GM12891 (cell line): ENCODE data around the gene GAGE2A. TPM values are rescaled to one million over a fixed set of nuclear protein-coding genes. Genes with fewer than 3 reads are reported as not detected.
"Not testable (repeated sequence)": the region's sequence is repeated elsewhere in the genome, so short reads cannot be mapped to it uniquely, and the experiment has no call there.

ENCODE experiments used
- DNase-seq: peaks from one replicate; pipeline ENCODE4 v3.0.0; 2011; ENCODE audit warnings: low spot score; ENCODE audit not compliant: insufficient read length
- FAIRE-seq: peaks from 2 replicates; lab custom pipeline; 2011; peaks lifted over from hg19 to GRCh38; lab: Jason Lieb, UNC
- PAX5 ChIP-seq: IDR thresholded peaks from 2 replicates; pipeline ENCODE4 v1.6.1; 2011; ENCODE audit warnings: low read length, moderate library complexity, mild to moderate bottlenecking; ENCODE audit not compliant: insufficient read depth, severe bottlenecking
- POLR2A ChIP-seq: IDR thresholded peaks from 2 replicates; pipeline ENCODE4 v1.6.1; 2011; ENCODE audit warnings: low read depth, low read length, control low read depth
- POLR2AphosphoS5 ChIP-seq: IDR thresholded peaks from 2 replicates; pipeline ENCODE4 v1.6.1; 2011; ENCODE audit warnings: low read depth, low read length, control low read depth
- POU2F2 ChIP-seq: IDR thresholded peaks from 2 replicates; pipeline ENCODE4 v1.6.1; 2011; ENCODE audit warnings: low read depth, mild to moderate bottlenecking, control low read depth, low read length, moderate library complexity
- SPI1 ChIP-seq: IDR thresholded peaks from 2 replicates; pipeline ENCODE4 v1.6.1; 2011; ENCODE audit warnings: low read depth, low read length, control low read depth
- TAF1 ChIP-seq: IDR thresholded peaks from 2 replicates; pipeline ENCODE4 v1.6.1; 2011; ENCODE audit warnings: low read depth, low read length, control low read depth
- polyA plus RNA-seq: library from polyadenylated mRNA; unstranded; fragments of >200 nt; gene quantifications from one replicate; pipeline ENCODE4 v1.2.1, GENCODE V29; 2012; ENCODE audit warnings: low read depth, missing spikeins, inconsistent platforms; ENCODE audit not compliant: missing spikeins

The GAGE2A gene, protein sequence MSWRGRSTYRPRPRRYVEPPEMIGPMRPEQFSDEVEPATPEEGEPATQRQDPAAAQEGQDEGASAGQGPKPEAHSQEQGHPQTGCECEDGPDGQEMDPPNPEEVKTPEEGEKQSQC
- not detected for polyA plus RNA-seq

DNA sequence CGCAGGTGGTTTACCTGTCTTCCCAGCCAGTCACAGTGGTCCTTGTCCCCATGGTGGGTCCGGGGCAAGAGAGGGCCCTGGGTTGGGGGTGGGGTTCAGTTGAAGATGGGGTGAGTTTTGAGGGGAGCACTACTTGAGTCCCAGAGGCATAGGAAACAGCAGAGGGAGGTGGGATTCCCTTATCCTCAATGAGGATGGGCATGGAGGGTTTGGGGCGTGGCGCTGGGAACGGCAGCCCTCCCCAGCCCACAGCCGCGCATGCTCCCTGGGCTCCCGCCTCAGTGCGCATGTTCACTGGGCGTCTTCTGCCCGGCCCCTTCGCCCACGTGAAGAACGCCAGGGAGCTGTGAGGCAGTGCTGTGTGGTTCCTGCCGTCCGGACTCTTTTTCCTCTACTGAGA lies at the start of gene GAGE2A:
TSS of gene GAGE2A (plus strand) at position 301 of the 400 bp plus-strand sequence. CDS start 1,155 bp downstream, outside the sequence.
- not testable (repeated sequence) for DNase-seq, FAIRE-seq

DNA sequence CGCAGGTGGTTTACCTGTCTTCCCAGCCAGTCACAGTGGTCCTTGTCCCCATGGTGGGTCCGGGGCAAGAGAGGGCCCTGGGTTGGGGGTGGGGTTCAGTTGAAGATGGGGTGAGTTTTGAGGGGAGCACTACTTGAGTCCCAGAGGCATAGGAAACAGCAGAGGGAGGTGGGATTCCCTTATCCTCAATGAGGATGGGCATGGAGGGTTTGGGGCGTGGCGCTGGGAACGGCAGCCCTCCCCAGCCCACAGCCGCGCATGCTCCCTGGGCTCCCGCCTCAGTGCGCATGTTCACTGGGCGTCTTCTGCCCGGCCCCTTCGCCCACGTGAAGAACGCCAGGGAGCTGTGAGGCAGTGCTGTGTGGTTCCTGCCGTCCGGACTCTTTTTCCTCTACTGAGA lies 47.9 kb upstream of the GAGE2A start, which contains the start of gene GAGE12D:
TSS of gene GAGE12D (plus strand) at position 301 of the 400 bp plus-strand sequence. CDS start 1,155 bp downstream, outside the sequence.
- FAIRE-seq, DNase-seq: not testable (repeated sequence)

DNA sequence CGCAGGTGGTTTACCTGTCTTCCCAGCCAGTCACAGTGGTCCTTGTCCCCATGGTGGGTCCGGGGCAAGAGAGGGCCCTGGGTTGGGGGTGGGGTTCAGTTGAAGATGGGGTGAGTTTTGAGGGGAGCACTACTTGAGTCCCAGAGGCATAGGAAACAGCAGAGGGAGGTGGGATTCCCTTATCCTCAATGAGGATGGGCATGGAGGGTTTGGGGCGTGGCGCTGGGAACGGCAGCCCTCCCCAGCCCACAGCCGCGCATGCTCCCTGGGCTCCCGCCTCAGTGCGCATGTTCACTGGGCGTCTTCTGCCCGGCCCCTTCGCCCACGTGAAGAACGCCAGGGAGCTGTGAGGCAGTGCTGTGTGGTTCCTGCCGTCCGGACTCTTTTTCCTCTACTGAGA lies 38.3 kb upstream of the GAGE2A start, which contains the start of gene GAGE12E:
TSS of gene GAGE12E (plus strand) at position 301 of the 400 bp plus-strand sequence. CDS start 1,155 bp downstream, outside the sequence.
- FAIRE-seq, DNase-seq: not testable (repeated sequence)

DNA sequence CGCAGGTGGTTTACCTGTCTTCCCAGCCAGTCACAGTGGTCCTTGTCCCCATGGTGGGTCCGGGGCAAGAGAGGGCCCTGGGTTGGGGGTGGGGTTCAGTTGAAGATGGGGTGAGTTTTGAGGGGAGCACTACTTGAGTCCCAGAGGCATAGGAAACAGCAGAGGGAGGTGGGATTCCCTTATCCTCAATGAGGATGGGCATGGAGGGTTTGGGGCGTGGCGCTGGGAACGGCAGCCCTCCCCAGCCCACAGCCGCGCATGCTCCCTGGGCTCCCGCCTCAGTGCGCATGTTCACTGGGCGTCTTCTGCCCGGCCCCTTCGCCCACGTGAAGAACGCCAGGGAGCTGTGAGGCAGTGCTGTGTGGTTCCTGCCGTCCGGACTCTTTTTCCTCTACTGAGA lies 28.8 kb upstream of the GAGE2A start, which contains the start of gene GAGE12F:
TSS of gene GAGE12F (plus strand) at position 301 of the 400 bp plus-strand sequence. CDS start 1,155 bp downstream, outside the sequence.
- not testable (repeated sequence) for DNase-seq, FAIRE-seq

DNA sequence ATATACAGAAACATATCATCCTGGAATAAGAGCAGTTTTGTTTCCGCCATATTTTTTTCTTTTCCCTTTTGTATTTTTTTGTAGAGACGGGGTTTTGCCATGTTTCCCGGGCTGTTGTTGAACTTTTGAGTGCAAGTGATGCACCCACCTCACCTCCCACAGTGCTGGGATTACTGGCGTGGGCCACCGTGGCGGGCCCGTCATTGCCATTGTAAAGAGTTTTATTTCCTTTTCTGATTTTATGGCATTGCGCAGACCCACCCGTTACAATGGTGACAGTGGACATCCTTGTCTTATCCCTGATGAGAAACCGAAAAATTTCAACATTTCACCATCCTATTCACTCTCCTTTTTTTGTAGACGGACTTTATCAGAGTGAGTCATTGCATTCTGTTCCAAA lies 20.6 kb upstream of the GAGE2A start:
- not testable (repeated sequence) for DNase-seq, FAIRE-seq

DNA sequence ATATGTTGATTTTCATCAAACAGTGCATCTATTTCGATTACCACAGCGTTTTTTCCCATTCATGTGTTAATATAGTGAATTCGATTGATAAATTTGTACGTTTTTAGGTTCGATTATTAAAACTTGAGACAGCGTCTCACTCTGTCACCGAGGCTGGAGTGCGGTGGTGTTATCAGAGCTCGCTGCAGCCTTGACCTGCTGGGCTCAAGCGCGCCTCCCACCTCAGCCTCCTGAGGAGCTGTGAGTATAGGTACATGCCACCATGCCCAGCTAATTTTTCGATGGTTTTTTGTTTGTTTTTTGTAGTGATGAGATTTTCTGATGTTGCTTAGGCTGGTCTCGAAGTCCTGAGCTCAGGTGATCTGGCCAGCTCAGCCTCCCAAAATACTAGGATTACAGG lies 20.1 kb upstream of the GAGE2A start:
- not testable (repeated sequence) for FAIRE-seq, DNase-seq

DNA sequence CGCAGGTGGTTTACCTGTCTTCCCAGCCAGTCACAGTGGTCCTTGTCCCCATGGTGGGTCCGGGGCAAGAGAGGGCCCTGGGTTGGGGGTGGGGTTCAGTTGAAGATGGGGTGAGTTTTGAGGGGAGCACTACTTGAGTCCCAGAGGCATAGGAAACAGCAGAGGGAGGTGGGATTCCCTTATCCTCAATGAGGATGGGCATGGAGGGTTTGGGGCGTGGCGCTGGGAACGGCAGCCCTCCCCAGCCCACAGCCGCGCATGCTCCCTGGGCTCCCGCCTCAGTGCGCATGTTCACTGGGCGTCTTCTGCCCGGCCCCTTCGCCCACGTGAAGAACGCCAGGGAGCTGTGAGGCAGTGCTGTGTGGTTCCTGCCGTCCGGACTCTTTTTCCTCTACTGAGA lies 19.2 kb upstream of the GAGE2A start, which contains the start of gene GAGE12G:
TSS of gene GAGE12G (plus strand) at position 301 of the 400 bp plus-strand sequence. CDS start 1,155 bp downstream, outside the sequence.
- not testable (repeated sequence) for DNase-seq, FAIRE-seq

DNA sequence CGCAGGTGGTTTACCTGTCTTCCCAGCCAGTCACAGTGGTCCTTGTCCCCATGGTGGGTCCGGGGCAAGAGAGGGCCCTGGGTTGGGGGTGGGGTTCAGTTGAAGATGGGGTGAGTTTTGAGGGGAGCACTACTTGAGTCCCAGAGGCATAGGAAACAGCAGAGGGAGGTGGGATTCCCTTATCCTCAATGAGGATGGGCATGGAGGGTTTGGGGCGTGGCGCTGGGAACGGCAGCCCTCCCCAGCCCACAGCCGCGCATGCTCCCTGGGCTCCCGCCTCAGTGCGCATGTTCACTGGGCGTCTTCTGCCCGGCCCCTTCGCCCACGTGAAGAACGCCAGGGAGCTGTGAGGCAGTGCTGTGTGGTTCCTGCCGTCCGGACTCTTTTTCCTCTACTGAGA lies 9.6 kb upstream of the GAGE2A start, which contains the start of gene GAGE12H:
TSS of gene GAGE12H (plus strand) at position 301 of the 400 bp plus-strand sequence. CDS start 1,155 bp downstream, outside the sequence.
- not testable (repeated sequence) for DNase-seq, FAIRE-seq

DNA sequence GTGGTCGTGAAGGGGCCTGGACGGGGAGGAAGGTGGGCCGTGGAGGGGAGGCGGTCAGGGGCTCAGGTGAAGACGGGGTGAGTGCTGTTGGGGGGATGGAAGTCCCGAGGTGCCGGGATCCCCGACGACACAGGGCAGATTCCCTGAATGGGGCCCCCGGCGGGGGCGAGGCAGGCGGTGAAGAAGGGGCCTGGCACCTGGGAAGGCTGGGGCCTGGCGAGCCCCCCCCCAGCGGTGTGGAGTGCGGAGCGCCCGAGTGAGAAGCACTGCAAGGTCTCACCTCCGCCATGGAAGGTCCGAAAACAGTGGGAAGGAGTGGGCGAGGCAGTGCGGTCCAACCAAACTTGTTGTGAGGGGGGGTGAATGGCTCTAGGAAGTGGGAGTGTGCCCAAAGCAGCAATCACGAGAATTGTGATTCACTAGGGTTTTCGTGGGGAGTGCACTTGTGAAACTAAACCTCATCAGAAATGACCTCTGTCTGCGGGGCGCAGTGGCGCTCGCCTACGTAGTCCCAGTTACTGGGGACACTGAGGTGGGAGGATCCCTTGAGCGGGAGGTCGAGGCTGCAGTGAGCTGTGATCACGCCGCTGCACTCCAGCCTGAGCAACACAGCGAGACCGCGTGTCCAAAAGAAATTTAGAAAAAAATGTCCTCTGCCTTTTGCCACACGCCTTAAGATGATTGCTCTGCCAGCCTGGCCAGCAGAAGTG lies 628 bp downstream of the GAGE2A start:
- not testable (repeated sequence) for FAIRE-seq

DNA sequence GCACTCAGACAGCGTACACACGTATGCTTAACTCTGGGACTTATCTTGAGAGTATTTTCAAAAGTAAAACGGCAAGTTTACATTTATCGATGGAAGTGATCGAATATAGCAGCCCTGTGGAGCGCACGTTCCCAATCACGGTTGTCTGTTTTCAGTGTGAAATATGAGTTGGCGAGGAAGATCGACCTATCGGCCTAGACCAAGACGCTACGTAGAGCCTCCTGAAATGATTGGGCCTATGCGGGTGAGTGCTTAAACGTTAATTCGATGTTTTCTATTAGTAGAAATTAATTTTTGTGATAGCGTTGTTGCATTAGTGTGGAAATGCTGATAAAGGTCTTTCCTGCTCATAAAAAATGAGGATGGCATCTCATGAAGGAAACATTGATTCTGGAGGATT lies 1.2 kb downstream of the GAGE2A start:
- not testable (repeated sequence) for DNase-seq, FAIRE-seq

More for the DNA sequence above, 628 bp downstream of the GAGE2A start:
- not testable (repeated sequence) for DNase-seq

DNA sequence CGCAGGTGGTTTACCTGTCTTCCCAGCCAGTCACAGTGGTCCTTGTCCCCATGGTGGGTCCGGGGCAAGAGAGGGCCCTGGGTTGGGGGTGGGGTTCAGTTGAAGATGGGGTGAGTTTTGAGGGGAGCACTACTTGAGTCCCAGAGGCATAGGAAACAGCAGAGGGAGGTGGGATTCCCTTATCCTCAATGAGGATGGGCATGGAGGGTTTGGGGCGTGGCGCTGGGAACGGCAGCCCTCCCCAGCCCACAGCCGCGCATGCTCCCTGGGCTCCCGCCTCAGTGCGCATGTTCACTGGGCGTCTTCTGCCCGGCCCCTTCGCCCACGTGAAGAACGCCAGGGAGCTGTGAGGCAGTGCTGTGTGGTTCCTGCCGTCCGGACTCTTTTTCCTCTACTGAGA lies 9.4 kb downstream of the GAGE2A start, which contains the start of gene GAGE1:
TSS of gene GAGE1 (plus strand) at position 301 of the 400 bp plus-strand sequence. CDS start 1,155 bp downstream, outside the sequence.
- not testable (repeated sequence) for FAIRE-seq, DNase-seq

DNA sequence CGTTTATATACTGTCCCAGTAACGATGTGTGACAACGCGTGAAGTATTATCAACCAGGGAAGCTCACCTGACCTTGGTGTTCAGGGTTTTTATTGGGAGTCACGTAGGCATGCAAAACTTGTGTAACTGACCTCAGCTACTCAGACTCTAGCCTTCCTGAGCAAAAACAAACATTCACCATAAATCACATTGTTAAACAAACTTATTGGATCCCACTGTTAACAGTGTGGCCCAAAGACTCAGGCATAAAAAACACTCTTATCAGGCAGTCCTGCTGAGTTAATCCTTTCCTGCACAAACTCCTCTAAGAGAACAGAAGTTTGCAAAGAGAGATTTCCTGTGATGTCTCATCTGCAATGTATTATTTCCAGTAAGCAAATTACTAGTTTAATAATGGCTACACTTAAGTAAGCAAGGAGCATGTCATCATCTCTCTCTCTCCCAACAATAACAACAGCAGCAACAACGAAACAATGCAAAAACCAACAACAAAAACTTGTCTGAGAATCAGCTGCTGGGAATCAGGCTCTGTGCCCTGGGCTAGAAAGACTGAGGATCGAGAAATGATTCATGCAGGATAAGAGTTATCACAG lies 21.5 kb downstream of the GAGE2A start:
- DNase-seq (no peak), FAIRE-seq (no peak)
- no peak for TF ChIP-seq POLR2AphosphoS5
- TF ChIP-seq TAF1: no peak
- TF ChIP-seq POLR2A: no peak

DNA sequence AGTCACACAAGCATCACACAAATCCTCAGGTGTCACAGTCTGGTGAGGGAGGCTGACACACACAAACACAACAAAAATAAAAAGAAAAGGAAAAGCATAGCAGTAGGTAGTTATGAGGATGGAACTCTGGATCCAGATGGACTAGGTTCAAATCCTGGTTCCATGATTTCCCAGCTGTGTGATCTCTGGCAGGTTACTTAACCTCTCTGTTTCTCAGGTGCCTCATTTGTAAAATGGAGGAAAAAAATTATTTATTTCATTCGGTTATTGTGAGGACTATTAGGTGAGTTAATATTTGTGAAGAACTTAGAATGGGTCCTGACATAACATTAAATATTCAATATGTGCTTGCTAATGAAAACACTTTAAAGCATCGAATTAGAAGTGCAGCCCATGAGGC lies 29.3 kb downstream of the GAGE2A start:
- no peak for TF ChIP-seq POU2F2
- TF ChIP-seq PAX5: no peak
- TF ChIP-seq SPI1: no peak
- TF ChIP-seq TAF1: no peak
- TF ChIP-seq POLR2A: no peak
- no peak for TF ChIP-seq POLR2AphosphoS5
- FAIRE-seq: no peak
- no peak for DNase-seq
